Effector memory CD4-positive, alpha-beta T cell (primary cell): ENCODE results near the gene NPHP4.
A peak's percentile ranks its signal among the peaks of the same experiment; 100 is the strongest.

Experiments
- DNase-seq, 3 donors: peaks; one replicate each; pipeline ENCODE4 v3.0.0-alpha.2; 2020
- H3K27ac ChIP-seq: 2 replicates; pipeline ENCODE4 v1.7.0; 2013; ENCODE audit warnings: mild to moderate bottlenecking, low read length, moderate library complexity; ENCODE audit not compliant: insufficient read depth, poor library complexity, severe bottlenecking
- H3K27me3 ChIP-seq: replicated peaks from 2 replicates; pipeline ENCODE4 v1.7.0; 2013; ENCODE audit warnings: mild to moderate bottlenecking, low read length; ENCODE audit not compliant: insufficient read depth, control insufficient read depth, poor library complexity, severe bottlenecking
- H3K36me3 ChIP-seq: 2 replicates; pipeline ENCODE4 v1.7.0; 2013; ENCODE audit warnings: mild to moderate bottlenecking, low read length, moderate library complexity; ENCODE audit not compliant: control insufficient read depth, insufficient read depth
- H3K4me1 ChIP-seq: 2 replicates; pipeline ENCODE4 v1.7.0; 2013; ENCODE audit warnings: low read length, mild to moderate bottlenecking; ENCODE audit not compliant: control insufficient read depth, insufficient read depth, poor library complexity, severe bottlenecking
- H3K4me3 ChIP-seq: 2 replicates; pipeline ENCODE4 v1.7.0; 2013; ENCODE audit warnings: low read length, low read depth, mild to moderate bottlenecking; ENCODE audit not compliant: insufficient read depth, poor library complexity, severe bottlenecking
- H3K9me3 ChIP-seq: 2 replicates; pipeline ENCODE4 v1.7.0; 2013; ENCODE audit warnings: mild to moderate bottlenecking, low read length, moderate library complexity; ENCODE audit not compliant: control insufficient read depth

The NPHP4 gene

GRCh38 chr1:5979536-5980313, 12.5 kb downstream of the NPHP4 start:
- no peak for DNase-seq
- no peaks in the 10 kb centered on the region for H3K4me1 ChIP-seq
- H3K27ac ChIP-seq: no peak overlapping the region
- H3K36me3 ChIP-seq: no peaks in the 10 kb centered on the region
- H3K4me3 ChIP-seq: no peak overlapping the region
- no peaks in the 10 kb centered on the region for H3K9me3 ChIP-seq
- no peaks in the 10 kb centered on the region for H3K27me3 ChIP-seq

GRCh38 chr1:5978452-5978851, 13.8 kb downstream of the NPHP4 start:
- Histone ChIP-seq H3K4me1 (no peaks in the 10 kb centered on the region), H3K36me3 (no peaks in the 10 kb centered on the region), H3K9me3 (no peaks in the 10 kb centered on the region), H3K27ac (no peak overlapping the region), H3K27me3 (no peaks in the 10 kb centered on the region), H3K4me3 (no peak overlapping the region)
- DNase-seq: no peak

- Histone ChIP-seq H3K36me3 (no peaks in the 10 kb centered on the region), H3K9me3 (no peaks in the 10 kb centered on the region), H3K4me3 (no peak overlapping the region), H3K27ac (no peak overlapping the region), H3K27me3 (no peaks in the 10 kb centered on the region), H3K4me1 (no peaks in the 10 kb centered on the region)
- DNase-seq: no peak
These were observed 14.5 kb downstream of the NPHP4 start for GRCh38 chr1:5977494-5978444.

- Histone ChIP-seq H3K4me1 (no peaks in the 10 kb centered on the region), H3K36me3 (no peaks in the 10 kb centered on the region), H3K27ac (no peak overlapping the region), H3K4me3 (no peak overlapping the region), H3K9me3 (no peaks in the 10 kb centered on the region), H3K27me3 (no peaks in the 10 kb centered on the region)
- no peak for DNase-seq
These were observed 15.3 kb downstream of the NPHP4 start for GRCh38 chr1:5976726-5977493.

GRCh38 chr1:5976231-5976630, 16.0 kb downstream of the NPHP4 start:
- no peak overlapping the region for H3K4me3 ChIP-seq
- no peaks in the 10 kb centered on the region for H3K9me3 ChIP-seq
- H3K4me1 ChIP-seq: no peaks in the 10 kb centered on the region
- no peaks in the 10 kb centered on the region for H3K36me3 ChIP-seq
- no peaks in the 10 kb centered on the region for H3K27me3 ChIP-seq
- DNase-seq: no peak
- H3K27ac ChIP-seq: no peak overlapping the region

- DNase-seq: peak in 1 of 3 donors; percentile 35
- no peaks in the 10 kb centered on the region for H3K36me3 ChIP-seq
- H3K4me3 ChIP-seq: no peak overlapping the region
- no peaks in the 10 kb centered on the region for H3K9me3 ChIP-seq
- no peaks in the 10 kb centered on the region for H3K4me1 ChIP-seq
- no peak overlapping the region for H3K27ac ChIP-seq
- H3K27me3 ChIP-seq: no peaks in the 10 kb centered on the region
These were observed 16.9 kb downstream of the NPHP4 start for GRCh38 chr1:5975133-5975880.

GRCh38 chr1:5974631-5975030, 17.6 kb downstream of the NPHP4 start:
- H3K4me3 ChIP-seq: no peak overlapping the region
- no peaks in the 10 kb centered on the region for H3K36me3 ChIP-seq
- H3K9me3 ChIP-seq: no peaks in the 10 kb centered on the region
- H3K27me3 ChIP-seq: no peaks in the 10 kb centered on the region
- no peak overlapping the region for H3K27ac ChIP-seq
- DNase-seq: no peak
- no peaks in the 10 kb centered on the region for H3K4me1 ChIP-seq

- DNase-seq: no peak
- Histone ChIP-seq H3K27me3 (no peaks in the 10 kb centered on the region), H3K4me1 (no peaks in the 10 kb centered on the region), H3K9me3 (no peaks in the 10 kb centered on the region), H3K36me3 (no peaks in the 10 kb centered on the region), H3K4me3 (no peak overlapping the region), H3K27ac (no peak overlapping the region)
These were observed 18.5 kb downstream of the NPHP4 start for GRCh38 chr1:5973771-5974170.

- Histone ChIP-seq H3K4me3 (no peak overlapping the region), H3K27ac (no peak overlapping the region), H3K27me3 (no peaks in the 10 kb centered on the region), H3K36me3 (peaks cover 6% of the 10 kb centered on the region), H3K9me3 (no peaks in the 10 kb centered on the region), H3K4me1 (no peaks in the 10 kb centered on the region)
- no peak for DNase-seq
These were observed 20.1 kb downstream of the NPHP4 start for GRCh38 chr1:5972198-5972520.
